KOPT-K1 (cell line): ENCODE measurements around the gene SRSF7.
"Not testable (repeated sequence)": the region's sequence is repeated elsewhere in the genome, so short reads cannot be mapped to it uniquely, and the experiment has no call there.

Experiments used
- H3K27ac ChIP-seq: fragments of 200-600 bp; sonication (generic); 2 replicates; pipeline ENCODE4 v1.5.1; 2016; ENCODE audit warnings: antibody characterized with exemption, mild to moderate bottlenecking, low read depth, low read length; ENCODE audit not compliant: poor library complexity, severe bottlenecking
- H3K36me3 ChIP-seq: fragments of 200-600 bp; sonication (generic); 2 replicates; pipeline ENCODE4 v1.5.1; 2017; ENCODE audit warnings: antibody characterized with exemption, mild to moderate bottlenecking, low read length, moderate library complexity; ENCODE audit not compliant: insufficient read depth
- H3K9me3 ChIP-seq: fragments of 200-600 bp; sonication (generic); 2 replicates; pipeline ENCODE4 v1.5.1; 2017; ENCODE audit warnings: antibody characterized with exemption, low read length, mild to moderate bottlenecking; ENCODE audit not compliant: insufficient read depth, poor library complexity, severe bottlenecking

Gene SRSF7

DNA sequence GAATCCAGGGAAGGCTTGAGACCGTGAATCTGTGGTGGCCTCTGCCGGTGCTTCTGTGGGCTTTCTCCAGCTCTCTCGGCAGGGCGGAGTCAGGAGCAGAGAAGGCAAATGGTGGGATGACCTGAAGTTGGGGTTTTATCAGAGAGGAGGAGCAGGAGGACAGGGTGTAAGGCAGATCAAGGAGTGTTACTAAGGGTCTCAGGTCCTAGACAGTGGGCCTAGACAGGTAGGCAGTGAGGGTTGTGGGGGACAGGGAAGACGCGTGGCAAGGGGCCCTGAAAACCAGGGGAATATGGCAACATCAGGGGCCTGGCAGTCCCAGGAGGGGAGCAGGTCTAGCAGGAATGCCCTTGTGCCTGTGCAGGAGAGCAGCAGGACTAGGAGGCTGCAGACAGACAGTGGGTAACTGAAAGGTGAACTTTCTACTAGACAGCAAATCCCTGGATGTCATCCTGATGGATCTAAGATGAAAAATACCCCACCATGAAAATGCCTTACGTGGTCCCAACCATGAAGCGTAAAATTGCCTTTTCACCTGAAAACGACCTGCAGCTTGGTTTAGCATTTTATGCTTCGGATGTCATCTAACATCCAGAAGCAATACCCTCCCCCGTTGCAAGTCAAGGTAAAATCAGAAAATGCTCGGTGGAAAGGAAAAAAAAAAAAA, 42.1 kb downstream of the SRSF7 start:
- peak overlapping the region; percentile 68 for H3K27ac ChIP-seq
- H3K9me3 ChIP-seq: no peaks in the 10 kb centered on the region
- H3K36me3 ChIP-seq: peaks cover 3% of the 10 kb centered on the region; the same call in 1 of the 2 replicates

- H3K27ac ChIP-seq: peak overlapping the region; percentile 68
- H3K36me3 ChIP-seq: not testable (repeated sequence)
Measured at GRCh38 chr2:38708491-38708890, 42.7 kb downstream of the SRSF7 start.

GRCh38 chr2:38706846-38707345, 44.3 kb downstream of the SRSF7 start:
- Histone ChIP-seq H3K9me3 (no peaks in the 10 kb centered on the region), H3K36me3 (peaks cover 3% of the 10 kb centered on the region; the same call in 1 of the 2 replicates), H3K27ac (no peak overlapping the region)

More at GRCh38 chr2:38708491-38708890, 42.7 kb downstream of the SRSF7 start:
- H3K9me3 ChIP-seq: not testable (repeated sequence)

DNA sequence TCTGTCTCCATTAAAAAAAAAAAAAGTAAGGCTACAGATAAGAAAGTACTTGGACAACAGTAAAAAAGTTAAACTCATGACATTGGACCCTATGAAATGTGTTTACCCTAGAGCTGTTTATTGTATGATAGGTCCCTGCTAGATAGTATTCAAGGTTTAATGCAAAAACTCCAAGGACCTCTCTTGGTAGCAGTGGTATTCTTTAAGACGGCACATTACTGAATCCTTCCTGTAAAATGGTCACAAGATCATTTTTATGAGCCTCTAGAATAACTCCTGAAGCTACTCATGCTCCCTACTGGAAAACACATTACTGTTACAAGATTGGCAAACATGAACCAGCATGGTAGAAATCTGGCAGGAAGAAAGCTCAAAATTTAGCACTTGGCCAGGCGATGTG, 46.5 kb downstream of the SRSF7 start:
- no peaks in the 10 kb centered on the region for H3K36me3 ChIP-seq
- H3K27ac ChIP-seq: no peak overlapping the region
- H3K9me3 ChIP-seq: no peaks in the 10 kb centered on the region

- not testable (repeated sequence) for H3K36me3 ChIP-seq, H3K9me3 ChIP-seq, H3K27ac ChIP-seq
Measured at GRCh38 chr2:38703336-38703735, 47.8 kb downstream of the SRSF7 start.

DNA sequence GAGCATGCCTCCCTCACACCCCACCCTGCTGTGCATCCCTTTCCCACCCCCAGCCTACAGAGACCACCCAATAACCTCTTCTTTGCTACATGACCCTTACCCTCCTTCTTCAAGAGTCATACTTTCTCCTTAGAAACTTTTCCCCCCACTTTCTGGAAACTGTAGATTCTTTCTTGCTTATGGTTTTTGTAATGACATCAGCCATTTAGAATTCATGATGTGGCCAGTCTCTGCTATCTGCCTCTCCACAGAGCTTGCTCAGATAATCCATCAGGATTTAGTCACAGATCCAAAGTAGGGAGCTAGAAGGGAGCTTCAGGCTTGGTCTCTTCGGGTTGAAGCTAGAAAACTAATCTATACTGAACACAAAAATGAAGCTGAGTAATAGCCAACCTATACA, 48.7 kb downstream of the SRSF7 start:
- no peaks in the 10 kb centered on the region for H3K9me3 ChIP-seq
- no peaks in the 10 kb centered on the region for H3K36me3 ChIP-seq
- H3K27ac ChIP-seq: no peak overlapping the region

DNA sequence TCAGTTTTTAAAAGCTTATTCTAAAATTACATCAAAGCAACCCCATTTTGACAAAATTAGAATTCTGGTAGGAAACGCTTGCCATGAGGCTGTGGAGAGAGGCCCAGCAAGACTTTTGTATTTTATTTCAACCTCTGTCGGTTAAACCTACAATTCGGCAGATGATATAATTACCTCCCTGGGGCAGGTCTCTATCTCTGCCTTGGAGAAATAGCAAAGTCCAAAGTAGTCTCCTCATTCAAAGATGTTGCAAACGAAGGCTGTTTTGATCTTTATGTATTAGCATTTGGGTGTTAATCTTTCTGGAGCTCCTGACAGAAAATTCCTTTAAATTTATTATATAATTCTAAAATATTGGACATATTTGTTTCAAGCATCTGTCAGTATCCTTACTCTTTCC, 49.6 kb downstream of the SRSF7 start:
- Histone ChIP-seq H3K36me3 (no peaks in the 10 kb centered on the region), H3K27ac (peak overlapping the region; percentile 50), H3K9me3 (no peaks in the 10 kb centered on the region)

DNA sequence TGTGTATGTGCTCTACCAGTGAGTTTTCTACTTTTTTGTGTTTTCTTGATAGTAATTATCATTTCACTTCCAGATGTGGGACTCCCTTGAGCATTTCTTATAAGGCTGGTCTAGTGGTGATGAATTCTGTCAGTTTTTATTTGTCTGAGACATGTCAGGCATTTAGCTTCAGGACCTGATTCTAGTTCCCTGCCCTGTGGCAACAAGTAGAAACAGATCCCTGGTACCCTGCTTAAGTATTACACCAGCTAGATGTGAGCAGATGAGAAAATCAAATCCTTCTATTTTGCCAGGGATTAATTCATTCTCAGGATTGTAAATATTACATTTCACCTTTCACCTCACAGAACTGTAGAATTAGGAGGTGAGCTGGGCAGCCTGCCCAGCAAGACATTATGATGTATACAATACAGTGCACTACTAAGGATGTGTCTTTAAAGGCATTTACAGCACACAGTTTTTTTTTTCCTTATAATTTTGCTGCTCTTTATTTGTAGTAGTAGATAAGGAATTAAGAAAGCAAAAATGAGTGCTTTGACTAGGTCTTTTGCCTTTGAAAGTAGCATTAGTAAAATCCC, 50.2 kb downstream of the SRSF7 start:
- no peaks in the 10 kb centered on the region for H3K9me3 ChIP-seq
- H3K27ac ChIP-seq: peak overlapping the region; percentile 50
- no peaks in the 10 kb centered on the region for H3K36me3 ChIP-seq

DNA sequence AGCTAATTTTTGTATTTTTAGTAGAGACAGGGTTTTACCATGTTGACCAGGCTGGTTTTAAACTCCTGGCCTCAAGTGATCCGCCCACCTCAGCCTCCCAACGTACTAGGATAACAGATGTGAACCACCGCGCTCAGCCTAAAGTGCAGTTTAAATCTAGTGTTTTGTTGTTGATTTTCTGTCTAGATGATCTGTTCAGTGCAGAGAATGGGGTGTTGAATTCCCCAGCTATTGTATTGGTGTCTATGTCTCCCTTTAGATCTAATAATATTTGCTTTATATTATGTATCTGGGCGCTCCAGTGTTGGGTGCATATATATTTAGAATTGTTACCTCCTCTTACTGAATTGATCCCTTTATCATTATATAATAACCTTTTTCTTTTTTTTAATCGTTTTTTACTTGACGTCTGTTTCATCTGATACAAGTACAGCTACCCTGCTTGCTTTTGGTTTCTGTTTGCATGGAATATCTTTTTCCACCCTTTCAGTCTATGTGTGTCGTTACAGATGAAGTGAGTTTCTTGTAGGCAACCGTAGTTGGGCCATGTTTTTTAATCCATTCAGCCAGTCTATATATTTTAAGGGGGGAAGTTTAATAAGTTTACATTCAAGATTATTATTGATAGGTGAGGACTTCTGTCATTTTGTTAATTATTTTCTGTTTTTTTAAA, 50.9 kb downstream of the SRSF7 start:
- H3K9me3 ChIP-seq: no peaks in the 10 kb centered on the region
- peak overlapping the region; percentile 50 for H3K27ac ChIP-seq
- H3K36me3 ChIP-seq: no peaks in the 10 kb centered on the region

DNA sequence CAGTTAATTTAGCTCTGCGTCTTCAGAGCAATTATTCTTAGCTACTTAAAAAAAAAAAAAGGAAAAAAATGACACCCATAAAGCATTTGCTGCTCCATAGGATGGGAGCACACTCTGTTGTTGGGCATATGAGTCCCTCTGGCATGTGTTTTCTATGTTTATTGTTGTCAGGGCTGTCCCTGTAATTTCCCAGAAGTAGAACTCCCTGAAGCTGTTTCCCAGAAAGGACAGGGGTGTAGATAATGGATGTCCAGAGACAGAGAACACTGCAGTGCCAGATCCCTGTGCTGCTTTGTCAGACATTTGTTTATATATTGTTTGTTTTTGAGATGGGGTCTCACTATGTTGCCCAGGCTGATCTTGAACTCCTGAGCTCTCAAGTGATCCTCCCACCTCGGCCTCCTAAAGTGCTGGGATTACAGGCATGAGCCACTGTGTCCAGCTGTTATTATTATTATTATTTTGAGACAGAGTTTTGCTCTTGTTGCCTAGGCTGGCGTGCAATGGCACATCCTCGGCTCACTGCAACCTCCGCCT, 52.6 kb downstream of the SRSF7 start:
- no peak overlapping the region for H3K27ac ChIP-seq
- no peaks in the 10 kb centered on the region for H3K36me3 ChIP-seq
- no peaks in the 10 kb centered on the region for H3K9me3 ChIP-seq

DNA sequence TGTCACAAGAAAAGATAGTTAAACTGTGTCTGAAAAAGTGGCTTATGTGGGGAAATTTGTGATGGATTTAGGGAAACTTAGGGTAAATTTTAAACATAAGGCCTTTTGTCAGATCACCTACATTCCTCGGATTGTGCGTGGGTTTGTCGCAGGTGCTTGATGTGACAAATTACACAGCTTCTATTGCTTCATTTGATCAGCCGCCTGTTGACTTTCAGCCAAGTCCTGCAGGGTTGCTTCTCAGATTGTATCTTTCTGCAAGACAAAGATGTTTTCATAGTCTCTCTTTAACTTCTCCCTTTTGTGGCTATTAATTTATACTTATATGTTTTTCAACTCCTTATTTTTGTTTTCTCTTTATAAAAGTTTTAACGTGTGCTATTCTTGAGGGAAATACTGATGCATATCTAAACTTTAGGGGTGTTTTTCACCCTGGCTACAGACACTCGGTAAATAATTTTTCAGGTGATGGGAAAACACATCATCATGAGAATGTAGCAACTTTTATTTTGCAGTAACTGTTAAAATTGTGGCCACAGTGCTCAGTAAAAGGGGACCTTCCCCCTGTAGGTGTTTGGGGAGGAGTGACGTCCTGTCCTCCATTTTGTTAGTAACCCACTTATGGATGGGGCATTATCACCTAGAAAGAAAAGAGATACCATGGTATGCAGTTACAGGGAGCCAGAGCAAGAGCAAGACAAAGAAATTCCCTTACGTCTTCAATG, 53.9 kb downstream of the SRSF7 start:
- Histone ChIP-seq H3K36me3 (no peaks in the 10 kb centered on the region), H3K9me3 (no peaks in the 10 kb centered on the region), H3K27ac (peak overlapping the region; percentile 35)
